H1 (cell line): ENCODE results near the gene MRPS30. TPM values are rescaled to one million over a fixed set of nuclear protein-coding genes. Genes with fewer than 3 reads are reported as not detected.

Experiments used
- CTCF ChIA-PET: fragments of 300-600 bp; sonication (Branson Sonifier 250); formaldehyde crosslinking; loops from one replicate; lab custom pipeline; 2021; ENCODE audit not compliant: partially characterized antibody; lab: Charles Lee
- POLR2A ChIA-PET: fragments of 300-600 bp; sonication (Branson Sonifier 250); formaldehyde crosslinking; loops from one replicate; lab custom pipeline; 2021; ENCODE audit warnings: inconsistent platforms; ENCODE audit not compliant: partially characterized antibody; lab: Charles Lee
- DNase-seq, 2 experiments: peaks; one replicate each; pipeline versions ENCODE4 v3.0.0 to v3.0.0-alpha.2; 2010 to 2022; ENCODE audit warnings: low spot score in 2 of 2, low read depth in 1 of 2, mixed read lengths in 1 of 2
- FAIRE-seq: peaks from 2 replicates; lab custom pipeline; 2011; peaks lifted over from hg19 to GRCh38; lab: Jason Lieb, UNC
- H2AFZ ChIP-seq: 2 replicates; pipeline ENCODE4 v1.8.1; 2012; ENCODE audit warnings: low read length, inconsistent platforms
- H2AK5ac ChIP-seq: 2 replicates; pipeline ENCODE4 v1.6.1; 2013; ENCODE audit warnings: low read depth, low read length
- H2BK120ac ChIP-seq: replicated peaks from 2 replicates; pipeline ENCODE3; 2013; ENCODE audit warnings: low read depth, low read length, inconsistent platforms
- H2BK12ac ChIP-seq: 2 replicates; pipeline ENCODE4 v1.6.1; 2013; ENCODE audit warnings: low read depth, low read length
- H2BK15ac ChIP-seq: 2 replicates; pipeline ENCODE4 v1.6.1; 2013; ENCODE audit warnings: low read length
- H2BK20ac ChIP-seq: 2 replicates; pipeline ENCODE4 v1.6.1; 2013; ENCODE audit warnings: low read length
- H2BK5ac ChIP-seq: 2 replicates; pipeline ENCODE4 v1.6.1; 2013; ENCODE audit warnings: low read depth, low read length
- H3K14ac ChIP-seq: 2 replicates; pipeline ENCODE4 v1.6.1; 2013; ENCODE audit warnings: inconsistent platforms; ENCODE audit not compliant: insufficient read length
- H3K18ac ChIP-seq: 2 replicates; pipeline ENCODE4 v1.6.1; 2013; ENCODE audit warnings: low read length; ENCODE audit errors: extremely low read depth
- H3K23ac ChIP-seq: 2 replicates; pipeline ENCODE4 v1.6.1; 2013; ENCODE audit warnings: inconsistent platforms; ENCODE audit not compliant: insufficient read length
- H3K23me2 ChIP-seq: 2 replicates; pipeline ENCODE4 v1.6.1; 2013; ENCODE audit warnings: low read depth, low read length
- H3K27ac ChIP-seq: 2 replicates; pipeline ENCODE4 v1.6.1; 2011; ENCODE audit warnings: low read depth, low read length, inconsistent platforms
- H3K27me3 ChIP-seq, 4 experiments: replicated peaks in 1 of 4; 1 replicate in 1 of 4; 2 replicates in 3 of 4; pipeline versions ENCODE4 v1.6.1 to v1.8.1; 2011 to 2013; ENCODE audit warnings: low read length in 3 of 4, mild to moderate bottlenecking in 3 of 4, inconsistent platforms in 2 of 4, mixed read lengths in 2 of 4, moderate library complexity in 1 of 4; ENCODE audit not compliant: control insufficient read depth in 3 of 4, insufficient read depth in 3 of 4; ENCODE audit errors: extremely low read depth in 1 of 4
- H3K36me3 ChIP-seq, 4 experiments: 2 replicates each; pipeline versions ENCODE4 v1.6.1 to v1.8.1; 2011 to 2013; ENCODE audit warnings: mild to moderate bottlenecking in 4 of 4, low read length in 3 of 4, moderate library complexity in 2 of 4, control low read depth in 1 of 4, inconsistent platforms in 1 of 4; ENCODE audit not compliant: insufficient read depth in 4 of 4, control insufficient read depth in 2 of 4
- H3K4ac ChIP-seq: replicated peaks from 2 replicates; pipeline ENCODE3; 2013; ENCODE audit warnings: low read length, low read depth, mixed read lengths, inconsistent platforms; ENCODE audit not compliant: insufficient read length
- H3K4me1 ChIP-seq, 4 experiments: replicated peaks in 1 of 4; 1 replicate in 1 of 4; 2 replicates in 3 of 4; pipeline versions ENCODE4 v1.6.1 to v1.8.1; 2011 to 2013; ENCODE audit warnings: low read length in 3 of 4, inconsistent platforms in 2 of 4, mixed read lengths in 1 of 4; ENCODE audit not compliant: insufficient read depth in 4 of 4, control insufficient read depth in 3 of 4
- H3K4me2 ChIP-seq, 2 experiments: 2 replicates each; pipeline versions ENCODE4 v1.6.1 to v1.8.1; 2011 to 2013; ENCODE audit warnings: low read depth in 2 of 2, low read length in 2 of 2, control low read depth in 1 of 2, inconsistent platforms in 1 of 2, mild to moderate bottlenecking in 1 of 2; ENCODE audit not compliant: insufficient read depth in 1 of 2
- H3K4me3 ChIP-seq, 4 experiments: fragments of 200-600, 300-600 bp in 1 of 4; sonication (generic), shearing (Covaris generic), sonication (Bioruptor Twin) in 1 of 4; 2 replicates each; pipeline versions ENCODE4 v1.5.1 to v1.8.1; 2011 to 2016; ENCODE audit warnings: low read length in 4 of 4, low read depth in 3 of 4, control low read depth in 2 of 4, inconsistent platforms in 2 of 4, mild to moderate bottlenecking in 2 of 4, mixed read lengths in 1 of 4, moderate library complexity in 1 of 4; ENCODE audit not compliant: insufficient read depth in 2 of 4; ENCODE audit errors: extremely low read depth in 1 of 4
- H3K56ac ChIP-seq: replicated peaks from 2 replicates; pipeline ENCODE3; 2013; ENCODE audit warnings: low read depth, mild to moderate bottlenecking, mixed read lengths, low read length, inconsistent platforms; ENCODE audit not compliant: insufficient read length
- H3K79me1 ChIP-seq: 2 replicates; pipeline ENCODE4 v1.6.1; 2013; ENCODE audit warnings: low read depth, low read length, control low read depth
- H3K79me2 ChIP-seq, 2 experiments: 2 replicates each; pipeline versions ENCODE4 v1.6.1 to v1.8.1; 2012 to 2013; ENCODE audit warnings: low read length in 2 of 2, mild to moderate bottlenecking in 2 of 2, inconsistent platforms in 1 of 2; ENCODE audit not compliant: insufficient read depth in 2 of 2, control insufficient read depth in 1 of 2
- H3K9ac ChIP-seq, 4 experiments: replicated peaks in 1 of 4; 1 replicate in 1 of 4; 2 replicates in 3 of 4; pipeline versions ENCODE4 v1.6.1 to v1.8.1; 2011 to 2013; ENCODE audit warnings: low read depth in 3 of 4, low read length in 3 of 4, control low read depth in 2 of 4, mild to moderate bottlenecking in 2 of 4, moderate library complexity in 2 of 4, inconsistent platforms in 1 of 4; ENCODE audit errors: extremely low read depth in 1 of 4
- H3K9me3 ChIP-seq, 2 experiments: 2 replicates each; pipeline versions ENCODE4 v1.6.1 to v1.8.1; 2012 to 2013; ENCODE audit warnings: mild to moderate bottlenecking in 2 of 2, moderate library complexity in 2 of 2, control low read depth in 1 of 2, inconsistent platforms in 1 of 2, low read depth in 1 of 2, low read length in 1 of 2, mixed read lengths in 1 of 2; ENCODE audit not compliant: insufficient read depth in 2 of 2
- H4K20me1 ChIP-seq, 2 experiments: replicated peaks in 1 of 2; 2 replicates each; pipeline versions ENCODE3 to v1.8.1; 2011 to 2013; ENCODE audit warnings: inconsistent platforms in 2 of 2, low read length in 2 of 2, mild to moderate bottlenecking in 1 of 2; ENCODE audit not compliant: insufficient read depth in 2 of 2, control insufficient read depth in 1 of 2
- H4K5ac ChIP-seq: 2 replicates; pipeline ENCODE4 v1.6.1; 2013; ENCODE audit warnings: low read length, low read depth, mixed read lengths, inconsistent platforms; ENCODE audit not compliant: insufficient read length
- H4K8ac ChIP-seq: 2 replicates; pipeline ENCODE4 v1.8.0; 2013; ENCODE audit warnings: mild to moderate bottlenecking, moderate library complexity, low read length, inconsistent platforms; ENCODE audit not compliant: insufficient read depth; ENCODE audit errors: extremely low read depth
- H4K91ac ChIP-seq: replicated peaks from 2 replicates; pipeline ENCODE3; 2013; ENCODE audit warnings: low read length, mixed read lengths, inconsistent platforms; ENCODE audit not compliant: insufficient read length
- RAD21 ChIP-seq, 2 experiments: IDR thresholded peaks in 1 of 2; conservative IDR thresholded peaks in 1 of 2; 2 replicates each; pipeline ENCODE4 v1.6.1; 2011; ENCODE audit warnings: low read depth in 2 of 2, low read length in 2 of 2, improper control_type of control experiment in 1 of 2, inconsistent platforms in 1 of 2, mild to moderate bottlenecking in 1 of 2, moderate library complexity in 1 of 2
- YY1 ChIP-seq: IDR thresholded peaks from 2 replicates; pipeline ENCODE4 v1.6.1; 2011; ENCODE audit warnings: low read depth, mild to moderate bottlenecking, low read length
- WGBS, 2 experiments: shearing (Covaris generic) in 1 of 2; methylation state at CpG; one replicate each; pipeline versions ENCODE4 v1.1.6 to v1.1.7; 2013 to 2015; ENCODE audit warnings: low lambda C conversion rate in 2 of 2, mixed read lengths in 2 of 2, inconsistent platforms in 1 of 2, low coverage in 1 of 2, missing lambda C conversion rate in 1 of 2; ENCODE audit not compliant: insufficient replicate concordance in 2 of 2, insufficient coverage in 1 of 2, insufficient read length in 1 of 2; ENCODE audit errors: extremely low coverage in 1 of 2, missing lambda C conversion rate in 1 of 2; 5-methylcytosine and 5-hydroxymethylcytosine counted together
- polyA plus RNA-seq, 7 experiments: library from polyadenylated mRNA; depleted of rRNA in 3 of 7; stranded (reverse) in 5 of 7; unstranded in 2 of 7; fragments of >200 nt in 5 of 7; fragments of 200-250 nt in 2 of 7; gene quantifications; 1 replicate in 5 of 7; 2 replicates in 1 of 7; 4 replicates in 1 of 7; pipeline versions ENCODE4 v1.2.1 to v1.2.3, GENCODE V29; 2011 to 2013; ENCODE audit warnings: missing spikeins in 2 of 7, mixed read lengths in 2 of 7
- total RNA-seq: library from RNA; stranded (reverse); fragmentation: NEBNext Ultra II Directional; extraction: Animal tissue kit (Norgen Biotek cat#: 25700); gene quantifications from 2 replicates; pipeline ENCODE4 v1.2.1, GENCODE V29; 2021
- TF ChIP-seq, protein P1 (sequence below), 3 experiments: IDR thresholded peaks; 1 replicate in 2 of 3; 2 replicates in 1 of 3; pipeline versions ENCODE4 v1.5.1 to v1.6.1; 2011; ENCODE audit warnings: low read length in 3 of 3, mild to moderate bottlenecking in 3 of 3, inconsistent platforms in 2 of 3, low read depth in 1 of 3, moderate library complexity in 1 of 3; ENCODE audit not compliant: insufficient read depth in 1 of 3; ENCODE audit errors: control extremely low read depth in 1 of 3

The MRPS30 gene
- total and polyA plus RNA-seq, 2 of the 8 experiments (the other 6 are each of a cell fraction or from before 2014, with no cell fraction given), result 61.9 to 85.2 TPM

DNA sequence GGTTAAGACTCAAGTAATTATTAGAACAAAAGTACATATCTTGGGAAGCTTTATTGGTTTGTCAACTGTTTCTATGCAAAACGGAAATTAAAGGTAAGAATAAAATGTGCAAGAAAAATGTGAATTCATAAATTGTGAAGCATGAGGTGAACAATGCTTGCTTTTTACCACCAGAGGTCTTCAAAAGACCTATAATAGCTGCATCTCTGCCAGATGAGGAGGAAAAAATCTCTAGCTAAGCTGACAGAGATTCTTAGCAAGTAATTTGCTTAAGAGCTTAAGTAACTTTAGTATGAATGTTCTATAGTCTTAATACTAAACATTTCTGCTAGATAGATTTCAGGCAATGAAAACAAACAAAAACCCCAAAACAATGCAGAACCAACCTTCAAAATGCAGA is 54.1 kb downstream of the MRPS30 start:
- WGBS, 2 experiments, result 55% methylated on average over 1 of the region's 1 CpG; no CpG with 5 or more reads in 1 of the 2 experiments

More for the DNA sequence above, 54.1 kb downstream of the MRPS30 start:
- Histone ChIP-seq H2BK12ac (no peak overlapping the region), H4K8ac (no peak overlapping the region), H2BK5ac (no peak overlapping the region), H4K5ac (no peak overlapping the region), H3K36me3 (no peaks in the 10 kb centered on the region), H3K4me1 (no peaks in the 10 kb centered on the region), H4K91ac (no peak overlapping the region), H2AK5ac (no peak overlapping the region), H3K27me3 (no peaks in the 10 kb centered on the region), H2BK120ac (no peak overlapping the region), H3K4me3 (no peak overlapping the region), H3K23ac (no peak overlapping the region), H3K79me2 (no peaks in the 10 kb centered on the region), H3K4me2 (no peak overlapping the region), H2AFZ (no peak overlapping the region), H3K14ac (no peak overlapping the region), H3K18ac (no peak overlapping the region), H2BK15ac (no peak overlapping the region), H2BK20ac (no peak overlapping the region), H3K79me1 (no peaks in the 10 kb centered on the region), H3K27ac (no peak overlapping the region), H3K9ac (no peak overlapping the region), H3K56ac (no peak overlapping the region), H3K9me3 (no peaks in the 10 kb centered on the region), H3K4ac (no peak overlapping the region), H3K23me2 (no peaks in the 10 kb centered on the region), H4K20me1 (no peaks in the 10 kb centered on the region)
- DNase-seq (no peak), FAIRE-seq (peak; percentile 24)
- POLR2A ChIA-PET, result no interaction called here
- TF ChIP-seq, protein P1, sequence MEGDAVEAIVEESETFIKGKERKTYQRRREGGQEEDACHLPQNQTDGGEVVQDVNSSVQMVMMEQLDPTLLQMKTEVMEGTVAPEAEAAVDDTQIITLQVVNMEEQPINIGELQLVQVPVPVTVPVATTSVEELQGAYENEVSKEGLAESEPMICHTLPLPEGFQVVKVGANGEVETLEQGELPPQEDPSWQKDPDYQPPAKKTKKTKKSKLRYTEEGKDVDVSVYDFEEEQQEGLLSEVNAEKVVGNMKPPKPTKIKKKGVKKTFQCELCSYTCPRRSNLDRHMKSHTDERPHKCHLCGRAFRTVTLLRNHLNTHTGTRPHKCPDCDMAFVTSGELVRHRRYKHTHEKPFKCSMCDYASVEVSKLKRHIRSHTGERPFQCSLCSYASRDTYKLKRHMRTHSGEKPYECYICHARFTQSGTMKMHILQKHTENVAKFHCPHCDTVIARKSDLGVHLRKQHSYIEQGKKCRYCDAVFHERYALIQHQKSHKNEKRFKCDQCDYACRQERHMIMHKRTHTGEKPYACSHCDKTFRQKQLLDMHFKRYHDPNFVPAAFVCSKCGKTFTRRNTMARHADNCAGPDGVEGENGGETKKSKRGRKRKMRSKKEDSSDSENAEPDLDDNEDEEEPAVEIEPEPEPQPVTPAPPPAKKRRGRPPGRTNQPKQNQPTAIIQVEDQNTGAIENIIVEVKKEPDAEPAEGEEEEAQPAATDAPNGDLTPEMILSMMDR (IDR thresholded peaks at IDR 0.05; ENCODE audit: control extremely low read depth in 1 of 3, insufficient read depth in 1 of 3, low read depth in 1 of 3, low read length in 3 of 3), result peak in 2 of 3 experiments; percentile 24 to 36; a peak in 2 of 4 replicates
- TF ChIP-seq RAD21 (IDR thresholded peaks at IDR 0.05 in 1 of 2, conservative IDR thresholded peaks at IDR 0.05 in 1 of 2; ENCODE audit: low read depth in 2 of 2, low read length in 2 of 2), result peak; percentile 68 to 72
- TF ChIP-seq YY1, result no peak
- CTCF ChIA-PET, result interaction anchor here (0.6 to 1.9 kb wide), 7 partner anchors 9 to 897 kb away, joined by 3 to 5 read pairs (median 3); partner anchors contain the start of gene HCN1
